SK-N-SH (cell line): ENCODE data around the gene GLDC.

Source experiments
- CHD2 ChIP-seq: fragments of 150-350 bp; IDR thresholded peaks from 2 replicates; pipeline ENCODE4 v1.6.1; 2018; ENCODE audit warnings: low read length; ENCODE audit not compliant: partially characterized antibody
- CTCF ChIP-seq: fragments of 200-600 bp; sonication (generic); IDR thresholded peaks from 2 replicates; pipeline ENCODE4 v1.6.1; 2017; ENCODE audit warnings: antibody characterized with exemption, mild to moderate bottlenecking, moderate library complexity
- EP300 ChIP-seq, 2 experiments: IDR thresholded peaks; 2 replicates each; pipeline versions ENCODE4 v1.4.0 to v1.6.1; 2012; ENCODE audit warnings: borderline replicate concordance in 1 of 2, low read depth in 1 of 2, low read length in 1 of 2
- MAX ChIP-seq: IDR thresholded peaks from 2 replicates; pipeline ENCODE4 v1.4.0; 2012; ENCODE audit warnings: low read depth
- MXI1 ChIP-seq: IDR thresholded peaks from 2 replicates; pipeline ENCODE4 v1.6.1; 2012; ENCODE audit warnings: mild to moderate bottlenecking, low read depth, low read length, improper control_type of control experiment
- RAD21 ChIP-seq: IDR thresholded peaks from 2 replicates; pipeline ENCODE4 v1.6.1; 2012; ENCODE audit warnings: mild to moderate bottlenecking, low read length
- TAF1 ChIP-seq: IDR thresholded peaks from 2 replicates; pipeline ENCODE4 v1.6.1; 2012; ENCODE audit warnings: low read depth, mild to moderate bottlenecking, low read length, moderate library complexity, borderline replicate concordance
- USF1 ChIP-seq: IDR thresholded peaks from 2 replicates; pipeline ENCODE4 v1.4.0; 2012; ENCODE audit warnings: low read depth, borderline replicate concordance
- TF ChIP-seq, protein P1 (sequence below): fragments of 150-350 bp; IDR thresholded peaks from 2 replicates; pipeline ENCODE4 v1.6.1; 2017; ENCODE audit warnings: antibody characterized with exemption, low read length, low read depth, borderline replicate concordance

DNA sequence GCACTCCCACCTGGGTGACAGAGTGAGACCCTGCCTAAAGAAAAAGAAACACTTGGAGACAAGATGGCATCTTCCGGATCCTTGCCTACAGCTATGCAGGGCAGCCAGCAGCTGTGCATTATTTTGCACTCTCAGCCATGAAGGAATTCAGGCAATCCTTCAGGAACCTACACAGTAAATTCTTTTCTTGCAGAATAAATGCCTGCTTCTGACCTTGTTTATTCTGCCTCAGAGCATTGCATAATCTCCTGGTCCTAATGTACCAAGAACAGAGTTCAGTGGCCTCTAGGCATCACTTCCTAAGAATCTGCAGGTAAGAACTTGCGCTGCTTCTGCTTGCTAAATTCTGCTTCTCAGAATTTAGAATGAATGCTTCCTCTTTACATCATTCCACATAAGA is 16.8 kb downstream of the GLDC start:
- TF ChIP-seq TAF1 (no peak), RAD21 (no peak), MXI1 (no peak), CTCF (no peak), MAX (no peak), CHD2 (no peak), USF1 (no peak), EP300 (IDR thresholded peaks at IDR 0.05; ENCODE audit: borderline replicate concordance in 1 of 2, low read depth in 1 of 2, low read length in 1 of 2) (no peak)
- TF ChIP-seq, protein P1, sequence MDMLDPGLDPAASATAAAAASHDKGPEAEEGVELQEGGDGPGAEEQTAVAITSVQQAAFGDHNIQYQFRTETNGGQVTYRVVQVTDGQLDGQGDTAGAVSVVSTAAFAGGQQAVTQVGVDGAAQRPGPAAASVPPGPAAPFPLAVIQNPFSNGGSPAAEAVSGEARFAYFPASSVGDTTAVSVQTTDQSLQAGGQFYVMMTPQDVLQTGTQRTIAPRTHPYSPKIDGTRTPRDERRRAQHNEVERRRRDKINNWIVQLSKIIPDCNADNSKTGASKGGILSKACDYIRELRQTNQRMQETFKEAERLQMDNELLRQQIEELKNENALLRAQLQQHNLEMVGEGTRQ = no peak
